ENCODE data around the gene SMIM38. TPM values are rescaled to one million over a fixed set of nuclear protein-coding genes. Genes with fewer than 3 reads are reported as not detected.

The SMIM38 gene
- total and polyA plus RNA-seq, 3 experiments from 2014 or later, result 1.4 to 1.8 TPM; not detected in 1

GRCh38 chr11:69111624-69112542 lies 43.9 kb upstream of the SMIM38 start:
- H3K27ac Mint-ChIP-seq, result peak overlapping the region in 1 of 8 donors; percentile 34
- Histone ChIP-seq H3K27ac (ENCODE audit: low read depth, low read length) (no peak overlapping the region), H3K4me1 (ENCODE audit: insufficient read depth, low read length) (no peaks in the 10 kb centered on the region), H3K9me3 (ENCODE audit: low read length) (no peaks in the 10 kb centered on the region), H3K27me3 (ENCODE audit: insufficient read depth, low read length, poor library complexity, severe bottlenecking) (no peaks in the 10 kb centered on the region), H3K4me3 (ENCODE audit: low read length) (no peak overlapping the region), H3K36me3 (ENCODE audit: insufficient read depth, low read length) (no peaks in the 10 kb centered on the region)
- H3K36me3 Mint-ChIP-seq, result peaks cover 0 to 8% (median 2%) of the 10 kb centered on the region in 3 donors
- ChIA-PET CTCF (no interaction called here), POLR2A (no interaction called here)
- H3K9me3 Mint-ChIP-seq, result peaks cover 0 to 6% (median 0%) of the 10 kb centered on the region in 5 donors
- H3K4me3 Mint-ChIP-seq, result no peak overlapping the region
- no peaks in the 10 kb centered on the region for H3K4me1 Mint-ChIP-seq
- peaks cover 4 to 13% of the 10 kb centered on the region in 2 donors for H3K27me3 Mint-ChIP-seq
- DNase-seq, result no peak

GRCh38 chr11:69113226-69113625 lies 42.5 kb upstream of the SMIM38 start:
- POLR2A ChIA-PET, result no interaction called here
- H3K4me3 ChIP-seq (ENCODE audit: low read length), result no peak overlapping the region
- H3K27me3 Mint-ChIP-seq, result peaks cover 0 to 9% of the 10 kb centered on the region in 2 donors
- no peak overlapping the region for H3K27ac Mint-ChIP-seq
- peaks cover 0 to 6% (median 0%) of the 10 kb centered on the region in 5 donors for H3K9me3 Mint-ChIP-seq
- no peak for DNase-seq
- H3K4me3 Mint-ChIP-seq, result no peak overlapping the region
- no peaks in the 10 kb centered on the region for H3K9me3 ChIP-seq (ENCODE audit: low read length)
- no peaks in the 10 kb centered on the region for H3K4me1 Mint-ChIP-seq
- H3K4me1 ChIP-seq (ENCODE audit: insufficient read depth, low read length), result no peaks in the 10 kb centered on the region
- H3K36me3 Mint-ChIP-seq, result peaks cover 0 to 2% (median 2%) of the 10 kb centered on the region in 3 donors
- no peaks in the 10 kb centered on the region for H3K27me3 ChIP-seq (ENCODE audit: insufficient read depth, low read length, poor library complexity, severe bottlenecking)
- H3K27ac ChIP-seq (ENCODE audit: low read depth, low read length), result no peak overlapping the region
- CTCF ChIA-PET, result interaction anchor here (1.3 kb wide), 1 partner anchor 12 kb away, joined by 4 read pairs; no protein-coding TSS in a partner anchor
- no peaks in the 10 kb centered on the region for H3K36me3 ChIP-seq (ENCODE audit: insufficient read depth, low read length)

- no peaks in the 10 kb centered on the region for H3K4me1 Mint-ChIP-seq
- no peaks in the 10 kb centered on the region for H3K9me3 ChIP-seq (ENCODE audit: low read length)
- H3K36me3 ChIP-seq (ENCODE audit: insufficient read depth, low read length), result no peaks in the 10 kb centered on the region
- H3K27me3 Mint-ChIP-seq, result peaks cover 0 to 8% of the 10 kb centered on the region in 2 donors
- POLR2A ChIA-PET, result no interaction called here
- H3K27ac Mint-ChIP-seq, result no peak overlapping the region
- H3K36me3 Mint-ChIP-seq, result peaks cover 0 to 2% (median under 1%) of the 10 kb centered on the region in 3 donors
- CTCF ChIA-PET, result interaction anchor here (1.3 kb wide), 1 partner anchor 12 kb away, joined by 4 read pairs; no protein-coding TSS in a partner anchor
- H3K27ac ChIP-seq (ENCODE audit: low read depth, low read length), result no peak overlapping the region
- H3K4me3 Mint-ChIP-seq, result no peak overlapping the region
- peaks cover 0 to 6% (median 0%) of the 10 kb centered on the region in 5 donors for H3K9me3 Mint-ChIP-seq
- no peaks in the 10 kb centered on the region for H3K4me1 ChIP-seq (ENCODE audit: insufficient read depth, low read length)
- no peaks in the 10 kb centered on the region for H3K27me3 ChIP-seq (ENCODE audit: insufficient read depth, low read length, poor library complexity, severe bottlenecking)
- H3K4me3 ChIP-seq (ENCODE audit: low read length), result no peak overlapping the region
- no peak for DNase-seq
Measured at GRCh38 chr11:69113646-69114340, 41.9 kb upstream of the SMIM38 start.

GRCh38 chr11:69114362-69114761 lies 41.4 kb upstream of the SMIM38 start:
- peaks cover 0 to 6% (median 2%) of the 10 kb centered on the region in 3 donors for H3K36me3 Mint-ChIP-seq
- DNase-seq, result no peak
- no peak overlapping the region for H3K4me3 Mint-ChIP-seq
- H3K27me3 Mint-ChIP-seq, result peaks cover 3 to 8% of the 10 kb centered on the region in 2 donors
- ChIA-PET POLR2A (no interaction called here), CTCF (no interaction called here)
- H3K4me1 Mint-ChIP-seq, result no peaks in the 10 kb centered on the region
- H3K4me3 ChIP-seq (ENCODE audit: low read length), result no peak overlapping the region
- no peaks in the 10 kb centered on the region for H3K9me3 ChIP-seq (ENCODE audit: low read length)
- no peaks in the 10 kb centered on the region for H3K4me1 ChIP-seq (ENCODE audit: insufficient read depth, low read length)
- H3K27ac Mint-ChIP-seq, result no peak overlapping the region
- no peak overlapping the region for H3K27ac ChIP-seq (ENCODE audit: low read depth, low read length)
- H3K9me3 Mint-ChIP-seq, result peaks cover 0 to 6% (median 0%) of the 10 kb centered on the region in 5 donors
- no peaks in the 10 kb centered on the region for H3K36me3 ChIP-seq (ENCODE audit: insufficient read depth, low read length)
- no peaks in the 10 kb centered on the region for H3K27me3 ChIP-seq (ENCODE audit: insufficient read depth, low read length, poor library complexity, severe bottlenecking)

GRCh38 chr11:69114811-69115523 lies 40.8 kb upstream of the SMIM38 start:
- H3K4me1 ChIP-seq (ENCODE audit: insufficient read depth, low read length), result no peaks in the 10 kb centered on the region
- no peak overlapping the region for H3K27ac Mint-ChIP-seq
- H3K36me3 ChIP-seq (ENCODE audit: insufficient read depth, low read length), result no peaks in the 10 kb centered on the region

GRCh38 chr11:69115586-69116560 lies 39.9 kb upstream of the SMIM38 start:
- peaks cover 0 to 4% (median 0%) of the 10 kb centered on the region in 5 donors for H3K9me3 Mint-ChIP-seq
- Histone ChIP-seq H3K36me3 (ENCODE audit: insufficient read depth, low read length) (no peaks in the 10 kb centered on the region), H3K27ac (ENCODE audit: low read depth, low read length) (no peak overlapping the region), H3K9me3 (ENCODE audit: low read length) (no peaks in the 10 kb centered on the region), H3K27me3 (ENCODE audit: insufficient read depth, low read length, poor library complexity, severe bottlenecking) (no peaks in the 10 kb centered on the region), H3K4me3 (ENCODE audit: low read length) (no peak overlapping the region), H3K4me1 (ENCODE audit: insufficient read depth, low read length) (peaks cover 2% of the 10 kb centered on the region)
- H3K36me3 Mint-ChIP-seq, result peaks cover 0 to 7% (median 2%) of the 10 kb centered on the region in 3 donors
- peaks cover 3 to 5% of the 10 kb centered on the region in 2 donors for H3K27me3 Mint-ChIP-seq
- H3K27ac Mint-ChIP-seq, result no peak overlapping the region
- ChIA-PET CTCF (no interaction called here), POLR2A (no interaction called here)
- H3K4me3 Mint-ChIP-seq, result no peak overlapping the region
- H3K4me1 Mint-ChIP-seq, result peaks cover 0 to 2% (median 0%) of the 10 kb centered on the region in 3 donors
- DNase-seq, result no peak

More at GRCh38 chr11:69114811-69115523, 40.8 kb upstream of the SMIM38 start:
- Histone ChIP-seq H3K9me3 (ENCODE audit: low read length) (no peaks in the 10 kb centered on the region), H3K27ac (ENCODE audit: low read depth, low read length) (no peak overlapping the region), H3K27me3 (ENCODE audit: insufficient read depth, low read length, poor library complexity, severe bottlenecking) (no peaks in the 10 kb centered on the region), H3K4me3 (ENCODE audit: low read length) (no peak overlapping the region)
- Mint-ChIP-seq H3K4me1 (no peaks in the 10 kb centered on the region), H3K27me3 (peaks cover 3 to 6% of the 10 kb centered on the region in 2 donors), H3K9me3 (peaks cover 0 to 4% (median 0%) of the 10 kb centered on the region in 5 donors), H3K36me3 (peaks cover 0 to 7% (median 2%) of the 10 kb centered on the region in 3 donors), H3K4me3 (no peak overlapping the region)
- ChIA-PET POLR2A (no interaction called here), CTCF (no interaction called here)
- DNase-seq, result no peak

GRCh38 chr11:69116671-69117070 lies 39.1 kb upstream of the SMIM38 start:
- Mint-ChIP-seq H3K27me3 (peaks cover 2 to 9% of the 10 kb centered on the region in 2 donors), H3K4me3 (no peak overlapping the region), H3K4me1 (peaks cover 0 to 8% (median 0%) of the 10 kb centered on the region in 3 donors), H3K36me3 (peaks cover 0 to 7% (median under 1%) of the 10 kb centered on the region in 3 donors), H3K27ac (no peak overlapping the region), H3K9me3 (peaks cover 0 to 4% (median 0%) of the 10 kb centered on the region in 5 donors)
- H3K4me3 ChIP-seq (ENCODE audit: low read length), result no peak overlapping the region
- H3K36me3 ChIP-seq (ENCODE audit: insufficient read depth, low read length), result no peaks in the 10 kb centered on the region
- no peak for DNase-seq
- no peaks in the 10 kb centered on the region for H3K27me3 ChIP-seq (ENCODE audit: insufficient read depth, low read length, poor library complexity, severe bottlenecking)
- ChIA-PET POLR2A (no interaction called here), CTCF (no interaction called here)
- peaks cover 10% of the 10 kb centered on the region for H3K4me1 ChIP-seq (ENCODE audit: insufficient read depth, low read length)
- no peaks in the 10 kb centered on the region for H3K9me3 ChIP-seq (ENCODE audit: low read length)
- H3K27ac ChIP-seq (ENCODE audit: low read depth, low read length), result no peak overlapping the region
